DMS53 treated with DMSO at 0.1 percent for 48 hours (cell line): ENCODE results near the gene EMID1.

Source experiments
- DNase-seq: peaks from one replicate; lab custom pipeline; 2025; ENCODE audit not compliant: unreplicated experiment; lab: John Stamatoyannopoulos, UW

Gene EMID1

DNA sequence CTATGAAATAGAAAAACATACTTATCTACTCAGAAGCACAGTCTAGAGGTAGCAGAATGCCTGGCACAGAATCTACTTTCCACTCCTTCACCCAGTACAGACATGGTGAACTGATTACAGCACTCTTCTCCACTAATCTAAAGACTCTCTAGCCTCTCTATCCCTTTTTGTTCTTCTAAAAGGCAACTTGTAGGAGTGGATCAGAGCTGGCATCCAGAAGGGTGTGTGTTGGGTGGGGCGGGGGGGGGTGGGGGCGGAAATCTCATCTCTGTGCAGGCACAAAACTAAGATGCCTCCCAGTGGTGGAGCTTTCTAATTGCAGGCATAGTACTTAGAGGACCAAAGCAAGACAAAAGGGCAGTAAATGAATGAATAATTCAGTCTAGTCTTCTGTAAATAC, 11.5 kb upstream of the EMID1 start:
- no peak for DNase-seq

GRCh38 chr22:29195118-29195963, 10.4 kb upstream of the EMID1 start:
- no peak for DNase-seq

DNA sequence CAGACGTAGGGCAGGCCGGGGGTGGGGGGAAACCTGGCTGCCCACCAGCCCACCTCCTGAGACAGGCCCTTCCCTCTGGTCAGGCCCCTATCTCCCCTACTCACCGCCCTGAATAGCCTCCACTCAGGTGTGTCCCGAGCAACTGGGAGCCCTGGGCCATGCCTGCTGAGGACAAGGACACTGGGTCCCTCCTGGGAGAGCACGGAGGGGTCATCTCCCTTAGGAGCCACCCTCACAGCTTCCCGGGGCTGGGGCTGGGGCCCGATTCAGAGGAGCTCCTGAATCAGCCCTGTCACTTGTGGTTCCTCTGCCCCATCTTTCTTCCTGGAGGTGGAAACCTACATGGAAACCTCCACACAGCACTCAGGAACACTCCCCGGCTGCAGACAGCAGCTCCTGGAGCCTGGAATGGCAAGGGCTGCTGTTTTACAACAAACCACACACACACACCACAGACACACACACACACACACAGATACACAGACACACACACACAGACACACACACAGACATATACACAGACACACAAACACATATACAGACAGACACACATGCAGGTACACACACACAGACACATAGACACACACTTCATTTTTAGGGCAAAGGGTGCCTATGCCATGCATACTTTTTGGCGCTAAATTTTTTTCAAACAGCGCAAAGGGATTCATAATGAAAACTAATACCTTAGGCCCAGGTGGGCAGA, 9.6 kb upstream of the EMID1 start:
- no peak for DNase-seq

- no peak for DNase-seq
These were observed 8.6 kb upstream of the EMID1 start for GRCh38 chr22:29197096-29197495.

DNA sequence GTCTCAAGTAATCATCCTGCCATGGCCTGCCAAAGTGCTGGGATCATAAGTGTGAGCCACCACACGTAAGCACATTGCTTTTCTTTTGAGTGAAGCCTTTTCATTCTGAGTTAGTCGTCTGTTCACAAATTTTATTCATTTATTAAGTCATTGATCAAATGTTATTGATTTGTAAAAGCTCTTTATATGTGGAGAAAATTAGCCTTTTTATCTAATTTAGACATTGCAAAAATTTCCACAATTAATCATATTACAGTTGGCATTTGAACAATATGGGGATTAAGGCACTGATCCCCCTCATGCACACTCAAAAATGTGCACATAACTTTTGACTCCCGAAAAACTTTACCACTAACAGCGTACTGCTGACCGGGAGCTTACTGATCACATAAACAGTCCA, 7.5 kb upstream of the EMID1 start:
- no peak for DNase-seq

GRCh38 chr22:29199702-29200400, 5.8 kb upstream of the EMID1 start:
- no peak for DNase-seq

DNA sequence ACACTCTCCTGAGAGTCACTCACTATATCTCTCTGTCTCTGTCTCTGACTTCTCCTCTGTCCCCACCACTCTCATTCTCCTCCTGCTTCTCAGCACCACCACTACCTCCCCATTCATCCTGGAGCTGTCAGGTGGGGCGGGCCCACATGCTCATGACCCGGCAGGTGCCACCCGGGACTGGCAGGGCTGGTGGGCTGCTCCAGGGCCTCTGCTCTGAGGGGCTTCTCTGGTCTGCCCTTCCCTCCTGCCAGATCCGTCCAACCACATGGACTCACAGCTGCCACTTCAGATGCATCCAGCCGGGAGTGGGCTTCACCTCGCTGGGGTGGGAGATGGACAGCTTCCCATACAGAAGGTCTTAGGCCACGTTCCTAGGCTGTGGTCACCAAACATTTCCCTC, 4.8 kb upstream of the EMID1 start:
- no peak for DNase-seq

- no peak for DNase-seq
These were observed 3.9 kb upstream of the EMID1 start for GRCh38 chr22:29201782-29202181.

- DNase-seq = peak; percentile 13
These were observed 3.2 kb upstream of the EMID1 start for GRCh38 chr22:29202212-29203192.

DNA sequence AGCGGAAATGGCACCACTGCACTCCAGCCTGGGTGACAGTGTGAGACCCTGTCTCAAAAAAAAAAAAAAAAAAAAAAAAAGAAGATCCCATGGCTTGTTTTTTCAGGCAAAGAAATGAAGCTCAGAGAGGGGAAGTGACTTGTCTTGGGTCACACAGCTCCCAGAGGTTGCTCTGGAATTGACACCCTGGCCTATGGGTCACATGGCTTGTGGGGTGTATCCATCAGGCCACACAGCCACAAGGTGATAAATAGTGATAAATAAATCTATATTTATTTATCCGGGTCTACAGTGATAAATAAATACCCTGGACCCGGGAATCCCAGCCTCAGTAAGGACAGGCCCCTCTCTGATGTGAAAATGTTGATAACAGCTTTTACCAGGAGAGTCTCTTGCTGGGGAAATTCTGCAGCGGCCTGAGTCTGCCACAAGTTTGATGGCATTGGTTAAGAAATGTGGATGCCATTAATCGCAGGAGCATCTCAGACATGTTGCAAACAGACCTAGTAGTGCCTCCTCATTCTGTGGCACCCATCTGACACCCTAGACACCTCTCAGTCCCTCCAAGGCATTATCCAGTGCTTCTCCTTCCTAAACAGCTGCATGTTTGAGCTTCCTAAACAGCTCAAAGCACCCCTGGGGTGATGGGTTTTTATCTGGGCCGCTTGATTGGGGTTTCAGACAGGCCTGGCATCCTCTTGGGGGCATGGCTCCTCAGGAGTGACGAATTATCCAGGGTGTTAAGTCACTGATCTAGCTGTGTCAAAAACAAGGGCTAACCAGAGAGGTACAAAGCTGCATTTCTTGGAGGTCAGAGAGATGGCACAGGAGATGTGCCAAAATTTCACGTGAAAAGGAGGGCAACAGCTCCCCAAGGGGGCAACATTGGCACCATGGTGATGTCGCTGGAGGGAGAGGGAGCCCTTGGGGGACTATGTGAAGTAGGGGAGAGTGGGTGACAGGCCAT, 1.9 kb upstream of the EMID1 start:
- no peak for DNase-seq

DNA sequence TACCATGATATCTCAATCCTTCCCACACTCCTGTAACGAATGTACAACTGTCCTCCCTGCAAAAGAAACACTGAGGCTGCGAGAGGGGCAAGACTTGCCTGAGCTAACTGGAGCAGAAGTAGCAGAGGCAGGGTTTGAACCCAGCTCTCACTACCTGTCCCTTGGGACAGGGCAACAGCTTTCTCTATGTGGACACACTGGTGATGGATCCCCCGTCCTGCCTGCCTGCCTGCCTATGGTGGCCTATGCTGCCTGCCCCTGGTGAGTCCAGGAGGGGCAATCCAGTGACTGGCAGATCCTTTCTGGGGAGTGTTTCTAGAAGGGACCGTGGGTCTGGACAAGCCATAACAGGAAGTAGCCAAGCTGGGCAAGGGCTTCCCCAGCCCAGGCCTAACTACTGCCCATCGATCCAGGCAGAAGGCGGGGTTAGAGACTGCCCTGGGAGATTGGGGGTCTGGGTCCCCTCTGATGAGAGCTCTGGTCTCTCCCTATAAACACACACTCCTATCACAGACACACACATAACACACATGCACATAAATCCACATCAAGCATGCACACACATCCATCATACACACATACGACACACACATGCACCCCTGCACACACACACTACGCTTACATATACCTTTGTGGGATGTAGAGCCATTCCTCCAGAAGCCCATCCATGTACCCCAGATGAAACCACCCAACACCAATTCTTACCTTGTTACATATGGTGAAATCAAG, 1.1 kb upstream of the EMID1 start:
- DNase-seq = no peak

- DNase-seq = no peak
These were observed 473 bp upstream of the EMID1 start for GRCh38 chr22:29205252-29205593.

DNA sequence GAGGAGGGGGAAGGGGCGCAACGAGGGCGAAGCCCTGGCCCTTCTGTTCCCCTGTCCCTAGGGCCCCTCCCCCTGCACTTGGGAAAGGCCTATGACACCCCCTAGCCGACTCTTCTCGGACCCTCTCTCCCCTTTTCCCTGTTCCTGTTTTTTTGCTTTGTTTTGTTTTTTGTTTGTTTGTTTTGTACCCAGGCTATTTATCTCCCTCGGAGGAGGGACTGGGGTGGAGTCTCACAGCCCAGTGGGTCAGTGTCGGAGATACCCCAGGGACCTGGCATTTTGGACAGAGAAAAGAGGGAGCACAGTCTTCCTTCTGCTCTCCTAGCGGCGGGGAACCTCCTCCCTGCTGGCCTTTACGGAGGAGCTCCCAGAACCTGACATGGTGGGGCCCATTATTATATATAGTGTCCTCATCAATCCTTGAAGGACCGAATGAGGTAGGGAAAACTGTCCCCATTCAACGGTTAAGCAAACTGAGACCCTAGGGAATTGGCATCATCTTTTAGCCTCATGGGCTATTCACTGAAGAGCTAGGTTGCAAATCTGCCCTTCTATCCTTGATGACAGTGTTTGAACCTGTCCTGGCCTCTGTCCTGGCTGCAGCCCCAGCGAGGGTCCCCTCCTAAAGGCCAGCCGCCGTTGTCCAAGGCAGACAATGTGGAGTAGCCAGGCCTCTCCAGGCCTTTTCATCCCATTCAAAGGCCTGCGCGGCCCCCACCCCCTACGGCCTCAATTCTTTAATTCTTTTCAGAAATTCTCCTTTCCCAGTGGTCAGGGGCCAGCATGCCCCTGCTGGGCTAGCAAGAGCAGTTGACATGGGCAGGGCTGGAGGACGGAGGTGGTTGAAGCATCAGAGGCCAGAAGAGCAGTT, 911 bp downstream of the EMID1 start:
- no peak for DNase-seq

DNA sequence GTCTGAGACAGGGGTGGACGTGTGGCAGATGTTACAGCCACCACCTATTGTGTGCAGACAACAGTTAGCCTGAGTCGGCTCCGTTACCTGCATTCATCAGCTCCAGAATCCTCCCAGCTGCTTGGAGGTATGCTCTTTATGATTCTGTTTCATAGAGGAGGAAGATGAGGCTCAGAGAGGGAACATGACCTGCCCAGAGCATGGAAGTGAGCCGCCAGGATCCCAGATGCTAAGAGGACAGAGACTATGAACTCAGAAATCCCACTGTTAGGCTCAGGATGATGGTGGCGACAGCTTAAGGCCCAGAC, 1.5 kb downstream of the EMID1 start:
- DNase-seq = no peak

GRCh38 chr22:29207562-29208501, 2.1 kb downstream of the EMID1 start:
- no peak for DNase-seq

- DNase-seq = no peak
These were observed 2.8 kb downstream of the EMID1 start for GRCh38 chr22:29208502-29208862.

DNA sequence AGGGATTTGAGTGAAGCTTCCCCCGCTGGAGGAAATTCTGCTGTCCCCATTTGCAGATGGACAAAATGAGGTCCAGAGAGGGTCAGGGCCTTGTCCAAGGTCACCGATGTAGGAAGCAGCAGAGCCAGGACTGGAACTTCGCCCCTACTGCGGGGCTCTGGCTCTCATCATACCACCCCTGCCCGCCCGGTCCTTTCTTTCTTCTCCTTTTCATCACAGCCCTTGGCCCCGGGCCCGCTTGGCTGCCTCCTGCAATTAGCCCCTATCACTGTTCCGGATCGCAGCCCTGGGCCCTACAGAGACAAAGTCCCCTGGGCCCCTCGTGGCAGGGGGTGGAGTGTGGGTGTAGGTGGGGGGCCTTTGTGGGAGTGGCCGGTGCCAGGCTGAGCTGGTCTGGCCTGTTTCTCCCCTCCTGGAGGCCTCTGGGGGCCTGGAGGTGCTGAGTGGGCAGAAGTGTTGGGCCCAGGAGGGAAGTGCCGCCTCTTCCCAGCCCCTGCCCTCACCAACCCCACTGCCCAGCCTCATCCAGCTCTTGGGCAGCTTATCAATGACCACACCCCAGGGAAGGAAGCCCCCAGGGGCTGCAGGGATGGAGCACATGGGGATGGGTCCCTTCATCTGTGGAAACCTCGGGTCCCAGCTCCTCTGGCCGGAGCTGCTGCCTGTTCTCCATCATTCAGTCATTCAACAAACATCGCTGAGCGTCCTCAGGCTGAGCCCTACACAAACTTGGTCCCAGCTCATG, 3.4 kb downstream of the EMID1 start:
- DNase-seq = no peak
